HG03469 (cell line): ENCODE results near the gene SUSD1.

Source experiments
- ATAC-seq: cut with Tn5 transposase; IDR thresholded peaks from one replicate; pipeline ENCODE4 v1.9.1; 2021; ENCODE audit warnings: mild to moderate bottlenecking, moderate library complexity, moderate number of reproducible peaks; ENCODE audit not compliant: unreplicated experiment

The SUSD1 gene

GRCh38 chr9:112020680-112021596 lies 154.2 kb downstream of the SUSD1 start:
- ATAC-seq: peak; percentile 51

- no peak for ATAC-seq
These were observed 157.2 kb downstream of the SUSD1 start for GRCh38 chr9:112017878-112018277.

GRCh38 chr9:112015736-112016135 lies 159.4 kb downstream of the SUSD1 start:
- no peak for ATAC-seq

GRCh38 chr9:112015149-112015548 lies 159.9 kb downstream of the SUSD1 start:
- ATAC-seq: no peak

- ATAC-seq: no peak
These were observed 161.8 kb downstream of the SUSD1 start for GRCh38 chr9:112013266-112013665.

- peak; percentile 77 for ATAC-seq
These were observed 162.8 kb downstream of the SUSD1 start for GRCh38 chr9:112012026-112012902.

- ATAC-seq: no peak
These were observed 164.0 kb downstream of the SUSD1 start for GRCh38 chr9:112011051-112011620.

GRCh38 chr9:112010537-112010936 lies 164.6 kb downstream of the SUSD1 start:
- ATAC-seq: no peak

GRCh38 chr9:112009656-112010055 lies 165.4 kb downstream of the SUSD1 start:
- ATAC-seq: no peak

- ATAC-seq: no peak
These were observed 167.4 kb downstream of the SUSD1 start for GRCh38 chr9:112007575-112008240.

GRCh38 chr9:112006361-112007020 lies 168.6 kb downstream of the SUSD1 start:
- no peak for ATAC-seq

- ATAC-seq: no peak
These were observed 169.2 kb downstream of the SUSD1 start for GRCh38 chr9:112005939-112006338.

- no peak for ATAC-seq
These were observed 171.6 kb downstream of the SUSD1 start for GRCh38 chr9:112003538-112003937.

GRCh38 chr9:112002847-112003457 lies 172.1 kb downstream of the SUSD1 start:
- ATAC-seq: no peak

- no peak for ATAC-seq
These were observed 172.8 kb downstream of the SUSD1 start for GRCh38 chr9:112002131-112002846.

GRCh38 chr9:112000743-112001142 lies 174.4 kb downstream of the SUSD1 start:
- ATAC-seq: no peak

GRCh38 chr9:111999319-111999718 lies 175.8 kb downstream of the SUSD1 start:
- no peak for ATAC-seq

- ATAC-seq: no peak
These were observed 177.3 kb downstream of the SUSD1 start for GRCh38 chr9:111997831-111998230.

GRCh38 chr9:111994831-111995458 lies 180.2 kb downstream of the SUSD1 start:
- ATAC-seq: no peak
